Activated CD8-positive, alpha-beta T cell treated with anti-CD3 and anti-CD28 coated beads, Interleukin-2, amount 10 ng/mL, durations not matched to agents 7 days and 5 days (primary cell): ENCODE results near the gene CNPPD1. TPM values are rescaled to one million over a fixed set of nuclear protein-coding genes. Genes with fewer than 3 reads are reported as not detected.

ENCODE experiments used
- ATAC-seq: fragments of 150-1000 bp; cut with Tn5 transposase; one replicate; pipeline ENCODE4 v1.10.0; 2021; ENCODE audit warnings: moderate library complexity
- CTCF ChIA-PET: fragments of 350-600 bp; sonication (Branson Sonifier 250); formaldehyde crosslinking; loops from one replicate; lab custom pipeline; 2021; ENCODE audit warnings: antibody characterized with exemption; lab: Charles Lee
- POLR2A ChIA-PET: fragments of 350-600 bp; sonication (Branson Sonifier 250); formaldehyde crosslinking; loops from one replicate; lab custom pipeline; 2021; ENCODE audit warnings: antibody characterized with exemption; lab: Charles Lee
- DNase-seq: peaks from one replicate; pipeline ENCODE4 v3.0.0-alpha.2; 2020
- H3K27ac Mint-ChIP-seq: one replicate; pipeline ENCODE4 v1.8.0; 2021; ENCODE audit warnings: mild to moderate bottlenecking, mixed read lengths
- H3K27me3 Mint-ChIP-seq: one replicate; pipeline ENCODE4 v1.8.0; 2021; ENCODE audit warnings: low read depth, mixed read lengths
- H3K36me3 Mint-ChIP-seq: one replicate; pipeline ENCODE4 v1.8.0; 2021; ENCODE audit warnings: low read depth, mixed read lengths
- H3K4me1 Mint-ChIP-seq: one replicate; pipeline ENCODE4 v1.8.0; 2021; ENCODE audit warnings: low read depth, mixed read lengths
- H3K4me3 Mint-ChIP-seq: one replicate; pipeline ENCODE4 v1.8.0; 2021; ENCODE audit warnings: mild to moderate bottlenecking, mixed read lengths
- H3K9me3 Mint-ChIP-seq: one replicate; pipeline ENCODE4 v1.8.0; 2022; ENCODE audit warnings: mixed read lengths; ENCODE audit not compliant: insufficient read depth
- total RNA-seq, 2 experiments: library from RNA; stranded (reverse); gene quantifications; one replicate each; pipeline ENCODE4 v1.2.3, GENCODE V29; 2021

CNPPD1 gene
- total RNA-seq, 2 experiments from 2014 or later, result 75.1 to 81.4 TPM

- Mint-ChIP-seq H3K9me3 (peaks cover 4% of the 10 kb centered on the region), H3K4me1 (peaks cover 19% of the 10 kb centered on the region), H3K4me3 (no peak overlapping the region), H3K27me3 (no peaks in the 10 kb centered on the region), H3K36me3 (peaks cover 9% of the 10 kb centered on the region), H3K27ac (no peak overlapping the region)
- no peak for DNase-seq
- CTCF ChIA-PET, result interaction anchor here (0.8 to 3.0 kb wide), 5 partner anchors 9 to 98 kb away, joined by 3 to 10 read pairs (median 3); partner anchors contain the start of gene ZFAND2B
- POLR2A ChIA-PET, result interaction anchor here (1.6 kb wide), 1 partner anchor 9 kb away, joined by 7 read pairs; no protein-coding TSS in a partner anchor
- no peak for ATAC-seq
Observed at GRCh38 chr2:219197388-219197787, 20.7 kb upstream of the CNPPD1 start.

DNA sequence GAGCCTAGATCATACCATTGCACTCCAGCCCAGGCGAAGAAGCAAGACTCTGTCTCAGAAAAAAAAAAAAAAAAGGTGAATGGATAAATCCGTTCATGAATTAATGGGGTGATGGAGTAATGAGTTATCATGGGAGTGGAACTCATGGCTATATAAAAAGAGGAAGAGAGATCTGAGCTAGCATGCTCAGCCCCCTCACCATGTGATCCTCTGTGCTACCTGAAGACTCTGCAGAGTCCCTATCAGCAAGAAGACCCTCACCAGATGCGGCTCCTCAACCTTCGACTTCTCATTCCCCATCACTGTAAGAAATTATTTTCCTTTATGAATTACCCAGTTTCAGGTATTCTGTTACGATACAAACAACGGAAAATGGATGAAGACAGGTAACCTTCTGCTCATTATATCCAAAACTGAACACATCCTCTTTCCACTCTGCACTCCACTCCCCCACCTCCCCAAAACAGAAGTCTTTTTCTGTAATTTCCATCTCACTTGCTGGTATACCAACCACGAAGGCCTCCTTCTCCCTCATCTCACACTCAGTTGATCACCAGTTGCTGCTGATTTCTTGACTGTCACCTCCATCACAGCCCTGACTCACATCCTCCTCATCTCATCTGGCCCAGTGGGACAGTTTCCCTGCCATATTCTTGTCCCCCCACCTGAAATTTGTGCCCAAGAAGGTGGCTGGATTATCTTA is 10.2 kb upstream of the CNPPD1 start:
- Mint-ChIP-seq H3K27me3 (no peaks in the 10 kb centered on the region), H3K4me3 (no peak overlapping the region), H3K9me3 (no peaks in the 10 kb centered on the region), H3K4me1 (peaks cover 31% of the 10 kb centered on the region), H3K36me3 (peaks cover 45% of the 10 kb centered on the region), H3K27ac (no peak overlapping the region)
- no peak for ATAC-seq
- ChIA-PET POLR2A (no interaction called here), CTCF (no interaction called here)
- no peak for DNase-seq

- peaks cover 59% of the 10 kb centered on the region for H3K4me1 Mint-ChIP-seq
- no peak for ATAC-seq
- H3K4me3 Mint-ChIP-seq, result no peak overlapping the region
- peaks cover 72% of the 10 kb centered on the region for H3K36me3 Mint-ChIP-seq
- H3K9me3 Mint-ChIP-seq, result no peaks in the 10 kb centered on the region
- no peak overlapping the region for H3K27ac Mint-ChIP-seq
- no peaks in the 10 kb centered on the region for H3K27me3 Mint-ChIP-seq
- ChIA-PET CTCF (interaction anchor here (1.3 to 1.4 kb wide), 2 partner anchors 14 to 25 kb away, joined by 3 read pairs; no protein-coding TSS in a partner anchor), POLR2A (interaction anchor here (3.0 kb wide), 1 partner anchor 17 kb away, joined by 27 read pairs; no protein-coding TSS in a partner anchor)
- DNase-seq, result no peak
Observed at GRCh38 chr2:219184121-219184520, 7.4 kb upstream of the CNPPD1 start.

DNA sequence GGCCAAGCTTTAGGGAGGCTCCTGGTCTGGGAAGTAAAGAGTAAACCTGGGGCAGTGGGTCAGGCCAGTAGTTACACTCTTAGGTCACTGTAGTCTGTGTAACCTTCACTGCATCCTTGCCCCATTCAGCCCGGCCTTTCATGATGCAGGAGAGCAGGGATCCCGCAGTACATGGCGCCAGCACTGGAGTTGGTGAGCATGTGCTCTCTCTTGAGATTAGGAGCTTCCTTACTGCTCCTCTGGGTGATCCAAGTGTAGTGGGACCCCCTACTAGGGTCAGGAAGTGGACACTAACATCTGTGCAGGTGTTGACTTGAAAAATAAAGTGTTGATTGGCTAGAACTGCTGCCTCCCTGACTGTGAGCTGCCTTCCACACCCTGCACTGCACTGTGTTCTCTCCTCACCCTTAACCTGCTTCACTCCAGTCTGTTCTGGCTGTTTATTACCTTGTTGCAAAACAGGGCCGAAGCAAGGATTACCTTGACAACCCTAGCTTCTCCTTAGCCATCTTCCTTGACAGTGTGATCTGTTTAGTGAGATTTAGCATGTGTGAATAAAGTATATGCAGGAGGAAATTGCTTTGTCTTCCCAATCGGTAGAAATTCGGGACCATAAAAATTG is 6.5 kb upstream of the CNPPD1 start:
- peaks cover 76% of the 10 kb centered on the region for H3K36me3 Mint-ChIP-seq
- ATAC-seq (no peak), DNase-seq (no peak)
- peak overlapping the region; percentile 60 for H3K4me3 Mint-ChIP-seq
- ChIA-PET CTCF (interaction anchor here (1.9 to 2.7 kb wide), 4 partner anchors 10 to 112 kb away, joined by 8 to 14 read pairs (median 12); partner anchors contain the start of genes NHEJ1 and ZFAND2B), POLR2A (interaction anchor here (0.9 to 4.4 kb wide), 5 partner anchors 10 to 72 kb away, joined by 3 to 37 read pairs (median 6); partner anchors contain the start of gene ZFAND2B)
- peak overlapping the region; percentile 88 for H3K27ac Mint-ChIP-seq
- H3K9me3 Mint-ChIP-seq, result no peaks in the 10 kb centered on the region
- H3K27me3 Mint-ChIP-seq, result no peaks in the 10 kb centered on the region
- peaks cover 61% of the 10 kb centered on the region for H3K4me1 Mint-ChIP-seq

- Mint-ChIP-seq H3K4me3 (peak overlapping the region; percentile 60), H3K9me3 (no peaks in the 10 kb centered on the region), H3K4me1 (peaks cover 61% of the 10 kb centered on the region), H3K27me3 (no peaks in the 10 kb centered on the region), H3K36me3 (peaks cover 78% of the 10 kb centered on the region), H3K27ac (peak overlapping the region; percentile 88)
- POLR2A ChIA-PET, result interaction anchor here (0.9 to 4.4 kb wide), 8 partner anchors 11 to 72 kb away, joined by 3 to 37 read pairs (median 5); partner anchors contain the start of gene ZFAND2B
- CTCF ChIA-PET, result interaction anchor here (0.9 to 3.1 kb wide), 14 partner anchors 9 to 124 kb away, joined by 3 to 16 read pairs (median 6); partner anchors contain the start of genes NHEJ1 and ZFAND2B
- ATAC-seq, result no peak
- peak; percentile 39 for DNase-seq
Observed at GRCh38 chr2:219182331-219183150, 5.8 kb upstream of the CNPPD1 start.

DNA sequence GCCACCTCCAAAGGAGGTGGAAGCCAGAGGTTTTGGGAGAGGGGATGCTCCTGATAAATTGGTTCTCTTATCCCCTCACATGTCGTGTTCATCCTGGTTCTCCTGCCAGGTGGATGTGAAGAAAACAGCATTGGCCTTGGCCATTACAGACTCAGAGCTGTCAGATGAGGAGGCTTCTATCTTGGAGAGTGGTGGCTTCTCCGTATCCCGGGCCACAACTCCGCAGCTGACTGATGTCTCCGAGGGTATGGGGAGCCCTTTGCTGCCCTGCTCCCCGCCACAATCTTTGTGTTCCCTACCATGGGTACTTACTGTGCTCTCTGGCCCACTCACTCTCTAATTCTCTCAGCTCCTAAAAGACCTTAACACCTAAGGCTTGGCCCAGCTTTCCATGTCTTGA is 4.8 kb upstream of the CNPPD1 start:
- peaks cover 60% of the 10 kb centered on the region for H3K4me1 Mint-ChIP-seq
- CTCF ChIA-PET, result interaction anchor here (0.8 to 3.1 kb wide), 16 partner anchors 8 to 123 kb away, joined by 3 to 16 read pairs (median 6); partner anchors contain the start of genes NHEJ1 and ZFAND2B
- H3K4me3 Mint-ChIP-seq, result peak overlapping the region; percentile 60
- ATAC-seq (no peak), DNase-seq (no peak)
- peaks cover 75% of the 10 kb centered on the region for H3K36me3 Mint-ChIP-seq
- peak overlapping the region; percentile 88 for H3K27ac Mint-ChIP-seq
- POLR2A ChIA-PET, result interaction anchor here (0.9 to 4.4 kb wide), 6 partner anchors 14 to 47 kb away, joined by 3 to 37 read pairs (median 8); partner anchors contain the start of gene ZFAND2B
- H3K27me3 Mint-ChIP-seq, result no peaks in the 10 kb centered on the region
- H3K9me3 Mint-ChIP-seq, result no peaks in the 10 kb centered on the region

DNA sequence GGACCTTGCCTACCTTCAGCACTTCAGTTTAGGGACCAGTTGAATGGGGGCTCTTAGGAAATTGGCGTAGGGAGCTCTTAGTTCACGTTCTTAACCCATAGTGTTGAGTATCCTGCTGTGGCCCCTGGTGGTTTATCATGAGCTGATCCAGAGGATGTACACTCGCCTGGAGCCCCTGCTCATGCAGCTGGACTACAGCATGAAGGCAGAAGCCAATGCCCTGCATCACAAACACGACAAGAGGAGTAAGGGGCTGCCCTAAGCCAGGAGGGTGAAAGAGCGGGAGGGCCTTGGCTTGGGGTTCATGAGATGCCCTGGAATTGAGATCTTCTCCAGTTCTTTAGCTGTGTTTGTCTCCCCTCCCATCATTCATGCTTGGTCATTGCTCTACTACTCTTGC is 4.2 kb upstream of the CNPPD1 start:
- DNase-seq (no peak), ATAC-seq (no peak)
- H3K4me3 Mint-ChIP-seq, result peak overlapping the region; percentile 60
- CTCF ChIA-PET, result interaction anchor here (0.8 to 3.1 kb wide), 10 partner anchors 10 to 119 kb away, joined by 3 to 16 read pairs (median 7); partner anchors contain the start of genes NHEJ1 and ZFAND2B
- H3K4me1 Mint-ChIP-seq, result peaks cover 60% of the 10 kb centered on the region
- no peaks in the 10 kb centered on the region for H3K27me3 Mint-ChIP-seq
- H3K9me3 Mint-ChIP-seq, result no peaks in the 10 kb centered on the region
- H3K36me3 Mint-ChIP-seq, result peaks cover 73% of the 10 kb centered on the region
- peak overlapping the region; percentile 88 for H3K27ac Mint-ChIP-seq
- POLR2A ChIA-PET, result interaction anchor here (0.8 to 4.4 kb wide), 5 partner anchors 19 to 48 kb away, joined by 3 to 37 read pairs (median 11); partner anchors contain the start of gene ZFAND2B

GRCh38 chr2:219179601-219180465 is 3.1 kb upstream of the CNPPD1 start:
- DNase-seq (no peak), ATAC-seq (no peak)
- Mint-ChIP-seq H3K27ac (no peak overlapping the region), H3K4me1 (peaks cover 66% of the 10 kb centered on the region), H3K4me3 (peak overlapping the region; percentile 92), H3K27me3 (no peaks in the 10 kb centered on the region), H3K36me3 (peaks cover 71% of the 10 kb centered on the region), H3K9me3 (no peaks in the 10 kb centered on the region)
- POLR2A ChIA-PET, result interaction anchor here (0.7 to 4.4 kb wide), 7 partner anchors 16 to 73 kb away, joined by 3 to 37 read pairs (median 4); partner anchors contain the start of genes TUBA4B and ZFAND2B
- CTCF ChIA-PET, result interaction anchor here (0.7 to 3.1 kb wide), 8 partner anchors 9 to 70 kb away, joined by 3 to 16 read pairs (median 6); partner anchors contain the start of gene ZFAND2B

DNA sequence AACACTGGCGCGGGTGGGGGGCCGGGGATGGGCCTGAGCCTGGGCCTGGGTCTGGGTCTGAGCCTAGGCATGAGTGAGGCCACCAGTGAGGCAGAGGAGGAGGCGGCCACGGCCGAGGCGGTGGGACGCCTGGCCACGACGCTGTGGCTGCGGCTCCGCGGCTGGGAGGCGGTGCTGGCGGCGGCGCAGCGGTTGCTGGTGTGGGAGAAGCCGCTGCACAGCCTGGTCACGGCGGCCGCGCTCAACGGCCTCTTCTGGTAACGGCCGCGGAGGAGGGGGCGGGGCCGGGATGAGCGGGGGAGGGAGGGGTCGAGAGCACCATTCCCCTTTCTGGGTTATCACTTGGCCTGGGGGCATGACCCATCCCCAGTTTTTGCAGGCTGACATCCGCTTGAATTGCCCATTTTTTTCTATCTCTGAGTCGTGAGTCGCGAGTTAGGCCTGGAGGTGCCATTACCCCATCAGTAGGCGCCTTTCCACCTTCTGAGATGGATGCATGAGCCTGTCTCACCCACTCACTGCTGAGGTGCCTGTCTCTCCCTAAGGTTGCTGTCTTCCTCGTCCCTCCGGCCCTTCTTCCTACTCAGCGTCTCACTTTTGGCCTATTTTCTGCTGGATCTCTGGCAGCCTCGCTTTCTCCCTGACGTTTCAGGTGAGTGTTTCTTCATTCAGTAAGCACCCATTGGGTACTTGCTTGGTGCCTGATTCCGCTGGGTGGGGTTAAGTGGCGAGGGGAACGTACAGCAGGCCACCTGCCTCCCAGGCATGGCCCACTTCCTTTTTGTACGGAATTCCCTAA is 1.9 kb upstream of the CNPPD1 start:
- H3K4me3 Mint-ChIP-seq, result peak overlapping the region; percentile 92
- CTCF ChIA-PET, result interaction anchor here (1.0 to 1.9 kb wide), 3 partner anchors 16 to 33 kb away, joined by 3 to 15 read pairs (median 5); partner anchors contain the start of gene ZFAND2B
- H3K27me3 Mint-ChIP-seq, result no peaks in the 10 kb centered on the region
- peak; percentile 2 for ATAC-seq
- DNase-seq, result peak; percentile 55
- H3K27ac Mint-ChIP-seq, result peak overlapping the region; percentile 91
- peaks cover 70% of the 10 kb centered on the region for H3K4me1 Mint-ChIP-seq
- no peaks in the 10 kb centered on the region for H3K9me3 Mint-ChIP-seq
- peaks cover 72% of the 10 kb centered on the region for H3K36me3 Mint-ChIP-seq
- POLR2A ChIA-PET, result interaction anchor here (1.0 to 4.4 kb wide), 4 partner anchors 28 to 69 kb away, joined by 3 to 49 read pairs (median 20); partner anchors contain the start of gene ZFAND2B
